Effector CD4-positive, alpha-beta T cell (primary cell): Measurements from ENCODE around the gene DNAJC13.

ENCODE experiments used
- DNase-seq: peaks from one replicate; pipeline ENCODE4 v3.0.0-alpha.2; 2020

Gene DNAJC13

DNA sequence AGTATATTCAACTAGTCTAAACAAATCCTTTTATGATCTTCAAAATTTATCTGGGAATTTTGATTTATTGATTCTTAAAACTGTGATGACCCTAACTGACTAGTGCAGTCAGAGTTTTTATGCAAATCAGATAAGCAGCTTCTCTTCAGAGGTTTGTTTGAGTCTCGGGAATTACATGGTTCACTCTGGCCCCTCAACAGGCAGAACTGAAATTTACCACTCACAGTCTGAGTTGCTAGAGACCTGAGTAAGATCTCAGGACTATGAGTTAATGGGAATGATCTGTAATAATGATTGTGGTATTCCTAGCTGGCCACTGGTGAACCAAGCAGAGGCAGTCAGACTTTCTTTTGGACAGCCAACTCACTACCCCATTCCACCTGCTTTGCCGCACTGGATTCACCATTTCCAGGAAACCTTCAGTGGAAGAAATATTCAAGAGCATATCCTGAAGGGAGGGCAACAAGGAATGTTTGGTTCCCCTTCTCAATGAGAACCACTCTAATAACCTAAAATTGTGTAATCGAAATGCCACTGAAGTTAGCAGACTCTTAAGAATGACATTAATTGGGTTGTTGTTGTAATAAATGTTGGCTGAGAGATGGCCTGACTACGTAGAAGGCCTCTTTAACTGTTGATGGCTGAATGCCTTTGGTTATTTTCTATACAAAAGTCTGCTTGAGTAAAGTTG, 11.5 kb upstream of the DNAJC13 start:
- DNase-seq: no peak

DNA sequence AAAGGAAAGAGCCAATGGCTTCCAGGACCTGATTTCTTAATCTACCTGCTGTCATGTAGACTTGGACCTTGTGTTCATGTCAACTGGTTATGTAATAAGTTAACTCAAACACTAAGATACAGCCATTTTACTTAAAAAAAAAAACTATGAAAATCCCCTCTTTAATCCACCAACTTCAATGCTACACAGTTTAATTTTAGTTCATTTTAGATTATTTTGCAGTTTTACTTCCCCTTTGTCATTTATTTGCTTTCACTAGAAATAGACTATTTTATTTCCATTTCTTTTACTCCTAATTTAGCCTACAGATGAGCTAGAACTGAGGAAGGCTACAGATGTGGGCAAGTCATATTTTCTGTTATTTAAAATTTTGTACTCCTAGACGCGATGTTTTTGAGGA, 10.7 kb upstream of the DNAJC13 start:
- no peak for DNase-seq

DNA sequence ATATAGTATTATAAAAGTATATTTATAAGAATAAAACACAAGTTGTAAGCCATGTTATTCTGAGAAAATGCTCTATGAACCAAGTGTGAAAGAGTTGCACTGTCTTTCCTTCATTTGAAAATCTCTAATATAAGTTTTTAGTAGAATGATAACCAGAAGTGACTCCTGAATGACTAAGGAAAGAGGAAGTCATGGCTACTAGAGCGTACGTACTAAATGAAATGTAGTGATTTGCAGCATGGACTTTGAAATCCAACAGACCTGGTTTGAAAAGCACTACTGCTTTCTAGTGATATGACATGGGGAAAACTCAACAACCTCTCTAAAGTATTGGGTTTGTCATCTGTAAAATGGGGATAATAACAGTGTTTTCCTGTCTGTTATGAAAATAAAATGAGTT, 10.3 kb upstream of the DNAJC13 start:
- no peak for DNase-seq

GRCh38 chr3:132414841-132415240, 2.5 kb upstream of the DNAJC13 start:
- no peak for DNase-seq

GRCh38 chr3:132416161-132416560, 1.1 kb upstream of the DNAJC13 start:
- no peak for DNase-seq

GRCh38 chr3:132417695-132418411, 551 bp downstream of the DNAJC13 start:
- DNase-seq: peak; percentile 12

DNA sequence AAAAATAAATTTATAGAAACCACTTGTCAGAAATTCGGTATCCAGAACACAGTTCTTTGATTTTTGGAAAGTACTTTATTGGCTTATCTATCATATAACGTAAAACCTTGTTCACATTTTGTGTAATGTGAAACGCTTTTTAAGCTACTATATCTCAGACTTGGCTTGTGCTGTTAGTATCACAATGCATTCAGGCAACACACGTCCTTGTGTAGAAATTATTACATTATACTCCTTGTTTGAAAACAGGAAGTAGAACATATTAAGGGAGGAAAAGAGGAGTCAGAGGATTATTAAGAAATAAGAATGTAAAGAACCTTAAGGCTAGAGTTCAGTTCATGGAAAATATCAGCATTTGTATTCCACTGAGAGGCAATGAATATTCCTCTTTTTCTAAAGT, 1.6 kb downstream of the DNAJC13 start:
- no peak for DNase-seq

GRCh38 chr3:132421832-132422231, 4.5 kb downstream of the DNAJC13 start:
- no peak for DNase-seq

GRCh38 chr3:132422531-132422930, 5.2 kb downstream of the DNAJC13 start:
- DNase-seq: no peak

- DNase-seq: no peak
Measured at GRCh38 chr3:132432639-132433038, 15.3 kb downstream of the DNAJC13 start.

DNA sequence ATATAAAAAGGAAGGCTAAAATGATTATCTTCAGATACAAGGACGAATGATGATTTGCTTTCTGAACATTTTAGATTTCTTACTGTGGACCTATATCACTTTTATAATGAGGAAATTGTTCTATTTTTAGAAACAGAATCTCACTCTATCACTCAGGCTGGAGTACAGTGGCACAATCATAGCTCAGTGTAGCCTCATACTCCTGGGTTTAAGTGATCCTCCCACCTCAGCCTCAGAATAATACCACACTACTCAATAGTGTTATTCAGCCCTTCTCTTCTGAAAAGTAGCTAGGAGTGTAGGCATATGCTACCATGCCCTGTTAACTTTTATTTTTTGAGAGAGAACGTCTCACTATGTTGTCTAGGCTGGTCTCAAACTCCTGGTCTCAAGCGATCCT, 15.8 kb downstream of the DNAJC13 start:
- DNase-seq: no peak

DNA sequence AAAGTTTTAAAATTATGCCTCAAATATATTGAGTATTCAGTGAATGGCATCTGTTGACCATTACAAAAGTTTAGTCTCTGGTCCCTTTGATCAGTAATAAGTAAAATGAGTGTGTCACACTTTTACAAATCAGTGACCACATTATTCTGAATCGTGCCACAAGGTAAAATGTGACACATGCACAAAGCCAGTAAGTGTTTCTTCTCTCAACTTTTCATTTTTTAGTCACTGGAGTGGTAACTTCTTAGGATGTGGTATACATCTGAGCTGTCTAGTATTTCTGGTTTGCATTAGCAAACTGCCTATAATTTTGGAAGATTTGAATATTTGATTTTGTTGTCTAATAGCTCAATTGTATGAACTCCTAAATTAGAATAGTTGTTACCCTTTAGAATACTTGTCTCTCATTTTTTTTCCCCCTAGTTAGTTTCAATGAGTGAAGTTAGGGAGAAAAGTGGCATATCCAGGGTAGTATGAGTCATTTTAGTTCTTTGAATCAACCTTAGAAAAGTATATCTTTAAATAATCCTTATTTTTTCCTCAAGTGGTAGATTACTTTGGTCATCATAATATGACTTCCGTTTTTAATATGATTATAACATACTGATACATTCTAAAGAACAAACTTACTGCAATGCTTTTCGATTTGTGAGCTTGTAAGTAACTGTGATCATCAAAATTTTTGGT, 18.1 kb downstream of the DNAJC13 start:
- no peak for DNase-seq

- no peak for DNase-seq
Measured at GRCh38 chr3:132435911-132436425, 18.7 kb downstream of the DNAJC13 start.

DNA sequence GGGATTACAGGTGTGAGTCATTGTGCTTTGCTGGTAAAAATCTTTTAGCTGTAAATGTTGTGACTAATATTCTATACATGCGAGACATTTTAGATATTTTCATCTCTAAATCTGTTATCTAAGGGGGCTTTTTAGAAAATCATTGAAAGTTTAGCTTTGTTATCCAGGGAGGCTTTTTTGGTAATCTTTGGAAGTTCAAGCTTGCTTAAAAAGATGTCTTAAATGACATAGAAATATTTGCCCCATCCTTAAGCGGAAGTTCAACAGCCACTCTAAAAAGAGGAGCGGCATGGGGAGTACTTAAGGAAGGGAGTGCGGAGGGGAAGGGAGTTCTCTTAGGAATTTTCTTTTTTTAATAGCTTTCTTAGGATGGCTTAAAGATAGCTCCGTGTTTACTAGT, 26.1 kb downstream of the DNAJC13 start:
- no peak for DNase-seq

DNA sequence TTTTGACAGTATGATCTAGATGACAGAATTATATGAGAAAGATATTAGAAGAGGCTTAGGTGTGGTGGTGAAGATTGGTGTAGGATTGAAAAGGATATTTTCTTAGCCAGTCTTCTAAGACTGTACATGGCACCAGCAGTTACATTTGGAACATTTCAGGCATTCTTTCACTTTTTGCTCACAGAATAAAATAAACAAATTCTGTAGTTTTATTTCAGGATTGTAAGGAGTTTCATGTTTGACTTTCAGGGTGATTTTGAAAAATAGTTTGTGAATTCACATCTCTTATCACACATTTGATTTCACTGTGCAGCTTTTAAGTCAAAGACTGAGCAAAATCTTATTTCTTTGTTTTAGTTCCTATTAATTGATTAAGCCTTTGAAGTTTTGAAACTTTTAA, 27.1 kb downstream of the DNAJC13 start:
- no peak for DNase-seq

DNA sequence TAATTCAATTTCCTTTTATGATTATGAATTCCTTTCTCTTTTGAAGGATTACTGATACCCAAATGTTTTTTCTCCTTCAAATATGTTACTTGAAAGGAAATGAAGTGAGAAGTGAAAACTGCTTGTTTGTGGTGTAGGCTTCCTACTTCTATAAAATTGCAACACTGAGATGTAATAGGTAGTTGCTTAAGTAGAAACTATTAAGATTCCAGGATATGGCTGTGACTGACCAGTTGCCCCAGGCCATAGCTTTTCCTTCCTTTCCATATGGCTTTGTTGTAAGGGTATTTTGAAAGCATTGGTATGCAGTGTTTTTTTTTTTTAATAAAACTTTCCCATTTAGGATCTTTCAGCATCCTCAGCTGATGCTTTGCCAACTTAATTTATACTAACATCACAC, 28.5 kb downstream of the DNAJC13 start:
- no peak for DNase-seq

DNA sequence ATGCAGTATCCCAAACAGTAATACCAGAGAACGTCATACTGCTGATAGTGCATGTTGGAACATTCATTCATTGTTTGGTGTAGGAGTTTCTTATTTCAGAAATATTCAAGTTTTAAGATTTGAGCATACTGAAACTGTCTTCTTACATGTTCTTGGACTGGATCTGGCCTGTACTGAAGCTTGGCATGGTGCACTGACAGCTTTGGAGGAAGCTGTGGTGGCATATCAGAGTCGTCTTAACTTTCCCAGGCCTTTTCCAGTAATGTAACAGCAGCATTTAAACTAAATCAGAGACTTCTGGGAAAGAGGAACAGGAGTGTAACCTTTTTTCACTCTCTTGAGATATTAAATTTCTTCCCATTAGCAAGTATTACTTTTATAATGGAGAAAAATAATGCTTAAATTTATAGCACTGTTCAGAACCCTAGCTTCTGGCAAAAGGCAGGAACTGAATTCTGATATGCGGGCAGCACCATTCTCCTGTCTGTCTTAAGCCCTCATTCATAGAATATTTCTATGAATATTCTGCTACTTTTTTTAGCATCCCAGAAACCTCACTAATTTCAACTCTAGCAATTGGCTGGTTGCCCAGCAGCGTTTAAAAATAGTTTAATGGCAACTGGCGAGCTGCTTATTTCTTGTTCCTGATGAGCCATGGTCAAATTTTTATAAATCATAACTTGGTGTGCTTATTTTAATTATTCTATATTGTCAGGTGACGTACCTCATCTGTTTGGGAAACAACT, 31.1 kb downstream of the DNAJC13 start:
- no peak for DNase-seq

DNA sequence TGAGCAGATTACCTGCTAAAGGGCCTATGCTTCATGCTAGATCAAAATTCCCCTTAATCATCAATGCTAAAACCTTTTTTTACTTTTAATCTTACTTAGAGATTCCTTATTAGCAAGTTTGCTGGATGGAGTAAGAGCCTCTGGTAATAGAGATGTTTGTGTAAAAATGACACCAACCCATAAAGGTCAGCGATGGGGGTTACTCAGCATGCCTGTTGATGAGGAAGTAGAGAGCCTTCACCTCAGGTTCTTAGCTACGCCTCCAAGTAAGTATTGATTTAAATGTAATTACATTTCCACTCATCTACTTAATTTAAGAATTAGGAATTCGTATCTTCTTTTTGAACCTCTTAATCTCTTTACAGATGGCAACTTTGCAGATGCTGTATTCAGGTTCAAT, 38.8 kb downstream of the DNAJC13 start:
- DNase-seq: no peak

GRCh38 chr3:132456571-132456970, 39.3 kb downstream of the DNAJC13 start:
- DNase-seq: no peak

- DNase-seq: no peak
Measured at GRCh38 chr3:132457286-132457685, 40.0 kb downstream of the DNAJC13 start.

GRCh38 chr3:132459551-132459950, 42.2 kb downstream of the DNAJC13 start:
- no peak for DNase-seq

- no peak for DNase-seq
Measured at GRCh38 chr3:132461544-132461943, 44.2 kb downstream of the DNAJC13 start.

- DNase-seq: no peak
Measured at GRCh38 chr3:132464066-132464465, 46.8 kb downstream of the DNAJC13 start.
